Activated B cell treated with CpG ODN at 0.5 μM for 24 hours (primary cell): ENCODE data around the gene MCMBP. TPM values are rescaled to one million over a fixed set of nuclear protein-coding genes. Genes with fewer than 3 reads are reported as not detected.

ENCODE experiments used
- ATAC-seq: fragments of 200-7000 bp; cut with Tn5 transposase; one replicate; pipeline ENCODE4 v1.10.0; 2021; ENCODE audit warnings: low read depth, mild to moderate bottlenecking, moderate library complexity
- CTCF ChIA-PET: fragments of 350-600 bp; sonication (Branson Sonifier 250); formaldehyde crosslinking; loops from one replicate; lab custom pipeline; 2021; ENCODE audit warnings: antibody characterized with exemption; lab: Charles Lee
- POLR2A ChIA-PET: fragments of 350-600 bp; sonication (Branson Sonifier 250); formaldehyde crosslinking; loops from one replicate; lab custom pipeline; 2021; ENCODE audit warnings: antibody characterized with exemption; lab: Charles Lee
- DNase-seq: peaks from one replicate; pipeline ENCODE4 v3.0.0; 2022
- H3K27ac Mint-ChIP-seq: one replicate; pipeline ENCODE4 v1.8.0; 2020; ENCODE audit warnings: mixed read lengths
- H3K27me3 Mint-ChIP-seq: one replicate; pipeline ENCODE4 v1.8.0; 2021; ENCODE audit warnings: mixed read lengths
- H3K36me3 Mint-ChIP-seq: one replicate; pipeline ENCODE4 v1.8.0; 2021; ENCODE audit warnings: low read depth, mixed read lengths
- H3K4me1 Mint-ChIP-seq: one replicate; pipeline ENCODE4 v1.8.0; 2021; ENCODE audit warnings: mixed read lengths
- H3K4me3 Mint-ChIP-seq: one replicate; pipeline ENCODE4 v1.8.0; 2020; ENCODE audit warnings: mild to moderate bottlenecking, mixed read lengths
- H3K9me3 Mint-ChIP-seq: one replicate; pipeline ENCODE4 v1.8.0; 2020; ENCODE audit warnings: mixed read lengths
- intact Hi-C: fragments of 100-400 bp; cut with micrococcal nuclease; formaldehyde crosslinking; loops from one replicate; pipeline ENCODE4 v1.15.1; 2024
- total RNA-seq: library from RNA; stranded (reverse); gene quantifications from 2 replicates; pipeline ENCODE4 v1.2.3, GENCODE V29; 2022
- TF ChIP-seq, protein P1 (sequence below): fragments of 200-600 bp; IDR thresholded peaks from one replicate; pipeline ENCODE4 v1.8.0; 2022; ENCODE audit warnings: antibody characterized with exemption, mild to moderate bottlenecking

Gene MCMBP
- total RNA-seq, 1 donor from 2014 or later: 41.9 TPM

DNA sequence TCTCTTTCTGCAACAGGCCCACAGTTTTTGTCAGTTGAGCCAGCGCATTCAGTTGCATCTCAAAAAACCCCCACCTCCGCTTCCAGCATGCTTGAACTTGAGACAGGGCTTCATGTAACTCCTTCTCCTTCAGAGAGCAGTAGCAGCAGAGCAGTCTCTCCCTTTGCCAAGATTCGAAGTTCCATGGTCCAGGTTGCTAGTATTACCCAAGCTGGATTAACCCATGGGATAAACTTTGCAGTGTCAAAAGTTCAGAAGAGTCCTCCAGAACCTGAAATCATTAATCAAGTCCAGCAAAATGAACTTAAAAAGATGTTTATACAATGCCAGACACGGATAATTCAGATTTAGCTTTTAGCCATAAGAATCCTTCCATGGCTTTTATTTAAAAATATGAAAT lies 45.2 kb downstream of the MCMBP start:
- H3K9me3 Mint-ChIP-seq: no peaks in the 10 kb centered on the region

DNA sequence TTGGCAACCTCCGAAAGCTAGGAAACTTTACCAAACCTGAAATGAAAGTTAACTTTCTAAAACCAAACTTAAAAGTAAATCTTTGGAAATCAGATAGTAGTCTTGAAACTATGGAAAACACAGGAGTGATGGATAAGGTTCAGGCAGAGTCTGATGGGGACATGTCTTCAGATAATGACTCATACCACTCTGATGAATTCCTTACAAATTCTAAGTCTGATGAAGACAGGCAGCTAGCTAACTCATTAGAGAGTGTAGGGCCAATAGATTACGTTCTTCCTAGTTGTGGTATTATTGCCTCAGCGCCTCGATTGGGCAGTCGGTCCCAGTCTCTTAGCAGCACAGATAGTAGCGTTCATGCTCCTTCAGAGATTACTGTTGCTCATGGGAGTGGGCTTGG lies 45.9 kb downstream of the MCMBP start:
- ATAC-seq (no peak), DNase-seq (no peak)
- Mint-ChIP-seq H3K4me3 (no peak overlapping the region), H3K4me1 (no peaks in the 10 kb centered on the region), H3K9me3 (no peaks in the 10 kb centered on the region), H3K27ac (peak overlapping the region; percentile 31), H3K27me3 (no peaks in the 10 kb centered on the region), H3K36me3 (peaks cover 86% of the 10 kb centered on the region)
- TF ChIP-seq, protein P1, sequence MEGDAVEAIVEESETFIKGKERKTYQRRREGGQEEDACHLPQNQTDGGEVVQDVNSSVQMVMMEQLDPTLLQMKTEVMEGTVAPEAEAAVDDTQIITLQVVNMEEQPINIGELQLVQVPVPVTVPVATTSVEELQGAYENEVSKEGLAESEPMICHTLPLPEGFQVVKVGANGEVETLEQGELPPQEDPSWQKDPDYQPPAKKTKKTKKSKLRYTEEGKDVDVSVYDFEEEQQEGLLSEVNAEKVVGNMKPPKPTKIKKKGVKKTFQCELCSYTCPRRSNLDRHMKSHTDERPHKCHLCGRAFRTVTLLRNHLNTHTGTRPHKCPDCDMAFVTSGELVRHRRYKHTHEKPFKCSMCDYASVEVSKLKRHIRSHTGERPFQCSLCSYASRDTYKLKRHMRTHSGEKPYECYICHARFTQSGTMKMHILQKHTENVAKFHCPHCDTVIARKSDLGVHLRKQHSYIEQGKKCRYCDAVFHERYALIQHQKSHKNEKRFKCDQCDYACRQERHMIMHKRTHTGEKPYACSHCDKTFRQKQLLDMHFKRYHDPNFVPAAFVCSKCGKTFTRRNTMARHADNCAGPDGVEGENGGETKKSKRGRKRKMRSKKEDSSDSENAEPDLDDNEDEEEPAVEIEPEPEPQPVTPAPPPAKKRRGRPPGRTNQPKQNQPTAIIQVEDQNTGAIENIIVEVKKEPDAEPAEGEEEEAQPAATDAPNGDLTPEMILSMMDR: no peak
- intact Hi-C loops: no loop called here
- CTCF ChIA-PET: no interaction called here
- POLR2A ChIA-PET: no interaction called here

More for the DNA sequence above, 45.2 kb downstream of the MCMBP start:
- TF ChIP-seq, protein P1: no peak
- H3K27ac Mint-ChIP-seq: no peak overlapping the region
- no peak overlapping the region for H3K4me3 Mint-ChIP-seq
- H3K4me1 Mint-ChIP-seq: no peaks in the 10 kb centered on the region
- CTCF ChIA-PET: no interaction called here
- peaks cover 89% of the 10 kb centered on the region for H3K36me3 Mint-ChIP-seq
- ATAC-seq (no peak), DNase-seq (no peak)
- POLR2A ChIA-PET: no interaction called here
- no peaks in the 10 kb centered on the region for H3K27me3 Mint-ChIP-seq
- intact Hi-C loops: no loop called here

DNA sequence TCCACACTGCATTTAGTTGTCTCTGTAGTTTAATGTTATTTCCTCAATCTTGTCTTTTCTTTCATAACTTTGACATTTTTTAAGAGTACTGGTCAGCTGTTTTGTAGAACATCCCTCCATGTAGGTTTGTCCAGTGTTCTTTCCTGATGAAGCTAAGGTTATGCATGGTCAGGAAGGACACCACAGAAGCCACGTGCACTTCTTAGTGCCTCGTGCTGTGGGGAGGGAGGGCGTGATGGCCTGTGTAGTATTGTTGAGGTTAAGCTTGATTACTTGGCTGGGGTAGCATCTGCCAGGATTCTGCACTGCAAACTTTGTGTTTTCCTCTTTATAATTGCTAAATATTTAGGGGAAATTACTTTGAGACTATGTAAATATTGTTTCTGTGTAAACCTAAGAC lies 48.3 kb downstream of the MCMBP start:
- no peak overlapping the region for H3K27ac Mint-ChIP-seq
- no peaks in the 10 kb centered on the region for H3K4me1 Mint-ChIP-seq
- CTCF ChIA-PET: interaction anchor here (1.0 kb wide), 1 partner anchor 137 kb away, joined by 3 read pairs; no protein-coding TSS in a partner anchor
- no peak overlapping the region for H3K4me3 Mint-ChIP-seq
- ATAC-seq (no peak), DNase-seq (no peak)
- intact Hi-C loops: no loop called here
- POLR2A ChIA-PET: interaction anchor here (0.5 kb wide), 1 partner anchor 33 kb away, joined by 6 read pairs; no protein-coding TSS in a partner anchor
- TF ChIP-seq, protein P1: no peak
- H3K36me3 Mint-ChIP-seq: peaks cover 78% of the 10 kb centered on the region
- no peaks in the 10 kb centered on the region for H3K27me3 Mint-ChIP-seq
- H3K9me3 Mint-ChIP-seq: no peaks in the 10 kb centered on the region

DNA sequence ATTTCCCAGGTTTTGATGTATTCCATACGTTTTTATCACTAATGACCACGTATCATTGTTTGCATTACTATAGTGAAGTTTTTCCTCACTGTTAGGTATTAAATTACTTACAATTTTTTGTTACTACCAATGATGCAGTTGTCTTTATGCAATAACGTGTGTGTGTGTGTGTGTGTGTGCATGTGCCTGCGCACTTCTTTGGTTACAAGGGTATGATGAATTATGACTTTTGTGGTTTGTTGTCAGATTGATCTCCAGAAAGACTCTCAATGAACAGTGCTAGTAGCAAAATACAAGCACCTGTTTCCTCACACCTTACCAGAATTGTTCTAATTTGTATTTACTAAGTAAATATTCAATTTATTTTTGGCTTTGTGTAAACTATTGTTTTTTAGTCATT lies 51.5 kb downstream of the MCMBP start:
- peaks cover 3% of the 10 kb centered on the region for H3K4me1 Mint-ChIP-seq
- ATAC-seq (no peak), DNase-seq (no peak)
- H3K9me3 Mint-ChIP-seq: no peaks in the 10 kb centered on the region
- POLR2A ChIA-PET: no interaction called here
- no peaks in the 10 kb centered on the region for H3K27me3 Mint-ChIP-seq
- no peak overlapping the region for H3K4me3 Mint-ChIP-seq
- no peak overlapping the region for H3K27ac Mint-ChIP-seq
- CTCF ChIA-PET: no interaction called here
- TF ChIP-seq, protein P1: no peak
- intact Hi-C loops: no loop called here
- H3K36me3 Mint-ChIP-seq: peaks cover 66% of the 10 kb centered on the region

DNA sequence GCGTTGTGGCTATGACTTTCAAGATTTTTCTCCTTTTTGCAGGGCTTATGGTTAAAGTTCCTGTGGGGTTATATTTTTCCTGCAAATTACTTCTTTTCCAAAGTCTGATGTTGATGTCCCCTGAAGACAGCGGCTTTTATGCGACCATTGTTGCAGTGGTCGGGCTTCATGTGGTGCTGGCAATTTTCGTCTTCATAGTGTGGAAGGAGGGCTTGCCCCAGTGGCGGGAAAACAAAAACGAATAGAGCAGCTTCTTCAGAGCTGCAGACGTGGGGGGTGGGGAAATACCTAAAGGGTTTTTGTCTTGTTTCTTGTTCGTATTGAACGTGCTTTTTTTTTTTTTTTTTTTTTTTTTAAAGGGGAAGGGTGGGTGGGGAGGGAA lies 53.8 kb downstream of the MCMBP start:
- Mint-ChIP-seq H3K9me3 (no peaks in the 10 kb centered on the region), H3K27ac (peak overlapping the region; percentile 14), H3K4me1 (peaks cover 12% of the 10 kb centered on the region), H3K36me3 (peaks cover 65% of the 10 kb centered on the region), H3K4me3 (no peak overlapping the region), H3K27me3 (no peaks in the 10 kb centered on the region)
- ChIA-PET POLR2A (no interaction called here), CTCF (interaction anchor here (0.6 to 2.2 kb wide), 2 partner anchors 68 to 111 kb away, joined by 3 to 9 read pairs; no protein-coding TSS in a partner anchor)
- DNase-seq: no peak
- intact Hi-C loops: no loop called here
- TF ChIP-seq, protein P1: no peak
- no peak for ATAC-seq
